Occipital lobe (tissue), 2 donors: Measurements from ENCODE around the gene LRRC4C. TPM values are rescaled to one million over a fixed set of nuclear protein-coding genes. Genes with fewer than 3 reads are reported as not detected.
"Not testable (repeated sequence)": the region's sequence is repeated elsewhere in the genome, so short reads cannot be mapped to it uniquely, and the experiment has no call there.

Source experiments
- DNase-seq: peaks from one replicate; lab custom pipeline; 2025; lab: John Stamatoyannopoulos, UW
- total RNA-seq: library from RNA; depleted of rRNA; stranded (reverse); fragments of >200 nt; gene quantifications from one replicate; pipeline ENCODE4 v1.2.3, GENCODE V29; 2014

Gene LRRC4C
- total RNA-seq, 1 donor from 2014 or later = 90.6 TPM

- no peak for DNase-seq
Observed at GRCh38 chr11:40882301-40882700, 577.2 kb downstream of the LRRC4C start.

- no peak for DNase-seq
Observed at GRCh38 chr11:40879911-40880310, 579.5 kb downstream of the LRRC4C start.

GRCh38 chr11:40877981-40878380 lies 581.5 kb downstream of the LRRC4C start:
- no peak for DNase-seq

- DNase-seq = no peak
Observed at GRCh38 chr11:40877256-40877655, 582.2 kb downstream of the LRRC4C start.

- no peak for DNase-seq
Observed at GRCh38 chr11:40867991-40868632, 591.3 kb downstream of the LRRC4C start.

GRCh38 chr11:40857754-40858153 lies 601.7 kb downstream of the LRRC4C start:
- DNase-seq = not testable (repeated sequence)

- no peak for DNase-seq
Observed at GRCh38 chr11:40842750-40843339, 616.6 kb downstream of the LRRC4C start.

- DNase-seq = no peak
Observed at GRCh38 chr11:40841231-40841630, 618.2 kb downstream of the LRRC4C start.

- no peak for DNase-seq
Observed at GRCh38 chr11:40838181-40838683, 621.2 kb downstream of the LRRC4C start.

- DNase-seq = no peak
Observed at GRCh38 chr11:40827116-40827515, 632.3 kb downstream of the LRRC4C start.

GRCh38 chr11:40826601-40827000 lies 632.9 kb downstream of the LRRC4C start:
- DNase-seq = no peak

GRCh38 chr11:40825201-40825834 lies 634.1 kb downstream of the LRRC4C start:
- DNase-seq = no peak

GRCh38 chr11:40819230-40819629 lies 640.2 kb downstream of the LRRC4C start:
- no peak for DNase-seq

GRCh38 chr11:40816976-40817375 lies 642.5 kb downstream of the LRRC4C start:
- DNase-seq = no peak

- DNase-seq = no peak
Observed at GRCh38 chr11:40797981-40798380, 661.5 kb downstream of the LRRC4C start.

- DNase-seq = no peak
Observed at GRCh38 chr11:40787224-40787623, 672.2 kb downstream of the LRRC4C start.

GRCh38 chr11:40763046-40763445 lies 696.4 kb downstream of the LRRC4C start:
- no peak for DNase-seq

- no peak for DNase-seq
Observed at GRCh38 chr11:40759341-40759740, 700.1 kb downstream of the LRRC4C start.

GRCh38 chr11:40754297-40754696 lies 705.2 kb downstream of the LRRC4C start:
- no peak for DNase-seq

- no peak for DNase-seq
Observed at GRCh38 chr11:40746282-40746681, 713.2 kb downstream of the LRRC4C start.

- DNase-seq = no peak
Observed at GRCh38 chr11:40732132-40732531, 727.3 kb downstream of the LRRC4C start.

GRCh38 chr11:40722179-40722795 lies 737.2 kb downstream of the LRRC4C start:
- DNase-seq = no peak
